Measurements from ENCODE around the gene TRIM52.

TRIM52 gene

GRCh38 chr5:181255836-181256578 lies 4.9 kb downstream of the TRIM52 start:
- Histone ChIP-seq H3K36me3 (ENCODE audit: control insufficient read depth, insufficient read depth, low read length, severe bottlenecking) (peaks cover 30% of the 10 kb centered on the region), H3K9me3 (ENCODE audit: control insufficient read depth, low read length) (no peaks in the 10 kb centered on the region), H3K4me1 (ENCODE audit: control insufficient read depth, insufficient read depth, low read length) (peaks cover 86% of the 10 kb centered on the region), H3K9ac (ENCODE audit: low read length) (peak overlapping the region; percentile 61), H3K4me3 (ENCODE audit: low read length) (peak overlapping the region; percentile 35), H3K27me3 (replicated peaks; ENCODE audit: control insufficient read depth, insufficient read depth, low read length) (no peaks in the 10 kb centered on the region)
- DNase-seq (ENCODE audit: low read depth), result no peak

- Histone ChIP-seq H3K36me3 (ENCODE audit: control insufficient read depth, insufficient read depth, low read length, severe bottlenecking) (peaks cover 30% of the 10 kb centered on the region), H3K27me3 (replicated peaks; ENCODE audit: control insufficient read depth, insufficient read depth, low read length) (no peaks in the 10 kb centered on the region), H3K9ac (ENCODE audit: low read length) (peak overlapping the region; percentile 61), H3K4me3 (ENCODE audit: low read length) (peak overlapping the region; percentile 35), H3K9me3 (ENCODE audit: control insufficient read depth, low read length) (no peaks in the 10 kb centered on the region), H3K4me1 (ENCODE audit: control insufficient read depth, insufficient read depth, low read length) (peaks cover 88% of the 10 kb centered on the region)
- DNase-seq (ENCODE audit: low read depth), result peak; percentile 50
Observed at GRCh38 chr5:181255276-181255675, 5.7 kb downstream of the TRIM52 start.

- Histone ChIP-seq H3K9ac (ENCODE audit: low read length) (peak overlapping the region; percentile 99), H3K36me3 (ENCODE audit: control insufficient read depth, insufficient read depth, low read length, severe bottlenecking) (peaks cover 18% of the 10 kb centered on the region), H3K27me3 (replicated peaks; ENCODE audit: control insufficient read depth, insufficient read depth, low read length) (no peaks in the 10 kb centered on the region), H3K9me3 (ENCODE audit: control insufficient read depth, low read length) (no peaks in the 10 kb centered on the region), H3K4me1 (ENCODE audit: control insufficient read depth, insufficient read depth, low read length) (peaks cover 59% of the 10 kb centered on the region), H3K4me3 (ENCODE audit: low read length) (peak overlapping the region; percentile 98)
- DNase-seq (ENCODE audit: low read depth), result no peak
Observed at GRCh38 chr5:181248277-181248676, 12.7 kb downstream of the TRIM52 start.

- Histone ChIP-seq H3K36me3 (ENCODE audit: control insufficient read depth, insufficient read depth, low read length, severe bottlenecking) (peaks cover 13% of the 10 kb centered on the region), H3K27me3 (replicated peaks; ENCODE audit: control insufficient read depth, insufficient read depth, low read length) (no peaks in the 10 kb centered on the region), H3K9me3 (ENCODE audit: control insufficient read depth, low read length) (no peaks in the 10 kb centered on the region), H3K9ac (ENCODE audit: low read length) (peak overlapping the region; percentile 99), H3K4me1 (ENCODE audit: control insufficient read depth, insufficient read depth, low read length) (peaks cover 52% of the 10 kb centered on the region), H3K4me3 (ENCODE audit: low read length) (peak overlapping the region; percentile 98)
- DNase-seq (ENCODE audit: low read depth), result peak; percentile 97
Observed at GRCh38 chr5:181246276-181247049, 14.5 kb downstream of the TRIM52 start.

- H3K4me1 ChIP-seq (ENCODE audit: control insufficient read depth, insufficient read depth, low read length), result peaks cover 53% of the 10 kb centered on the region
Observed at GRCh38 chr5:181245427-181246275, 15.3 kb downstream of the TRIM52 start.

GRCh38 chr5:181243564-181244343 lies 17.2 kb downstream of the TRIM52 start, which contains the start of gene RACK1:
Gene RACK1 (minus strand): TSS chr5:181243906. CDS start chr5:181243800, 106 bp downstream.
- peak; percentile 94 for DNase-seq (ENCODE audit: low read depth)
- Histone ChIP-seq H3K4me1 (ENCODE audit: control insufficient read depth, insufficient read depth, low read length) (peaks cover 43% of the 10 kb centered on the region), H3K4me3 (ENCODE audit: low read length) (peak within 1 kb of the TSS; percentile 93), H3K9ac (ENCODE audit: low read length) (peak within 1 kb of the TSS; percentile 98), H3K9me3 (ENCODE audit: control insufficient read depth, low read length) (no peaks in the 10 kb centered on the region), H3K27me3 (replicated peaks; ENCODE audit: control insufficient read depth, insufficient read depth, low read length) (no peaks in the 10 kb centered on the region), H3K36me3 (ENCODE audit: control insufficient read depth, insufficient read depth, low read length, severe bottlenecking) (peaks cover 35% of the 10 kb centered on the region)

More at GRCh38 chr5:181245427-181246275, 15.3 kb downstream of the TRIM52 start:
- H3K27me3 ChIP-seq (replicated peaks; ENCODE audit: control insufficient read depth, insufficient read depth, low read length), result no peaks in the 10 kb centered on the region
- H3K9ac ChIP-seq (ENCODE audit: low read length), result peak overlapping the region; percentile 99
- DNase-seq (ENCODE audit: low read depth), result no peak
- peak overlapping the region; percentile 98 for H3K4me3 ChIP-seq (ENCODE audit: low read length)
- no peaks in the 10 kb centered on the region for H3K9me3 ChIP-seq (ENCODE audit: control insufficient read depth, low read length)
- H3K36me3 ChIP-seq (ENCODE audit: control insufficient read depth, insufficient read depth, low read length, severe bottlenecking), result peaks cover 19% of the 10 kb centered on the region

GRCh38 chr5:181243018-181243563 lies 17.9 kb downstream of the TRIM52 start:
- Histone ChIP-seq H3K4me1 (ENCODE audit: control insufficient read depth, insufficient read depth, low read length) (peaks cover 37% of the 10 kb centered on the region), H3K9me3 (ENCODE audit: control insufficient read depth, low read length) (no peaks in the 10 kb centered on the region), H3K4me3 (ENCODE audit: low read length) (peak overlapping the region; percentile 93), H3K27me3 (replicated peaks; ENCODE audit: control insufficient read depth, insufficient read depth, low read length) (no peaks in the 10 kb centered on the region), H3K9ac (ENCODE audit: low read length) (peak overlapping the region; percentile 98), H3K36me3 (ENCODE audit: control insufficient read depth, insufficient read depth, low read length, severe bottlenecking) (peaks cover 41% of the 10 kb centered on the region)
- DNase-seq (ENCODE audit: low read depth), result peak; percentile 58

GRCh38 chr5:181242031-181242451 lies 18.9 kb downstream of the TRIM52 start:
- no peak for DNase-seq (ENCODE audit: low read depth)
- no peaks in the 10 kb centered on the region for H3K27me3 ChIP-seq (replicated peaks; ENCODE audit: control insufficient read depth, insufficient read depth, low read length)
- peaks cover 41% of the 10 kb centered on the region for H3K4me1 ChIP-seq (ENCODE audit: control insufficient read depth, insufficient read depth, low read length)
- peak overlapping the region; percentile 93 for H3K4me3 ChIP-seq (ENCODE audit: low read length)
- peaks cover 52% of the 10 kb centered on the region for H3K36me3 ChIP-seq (ENCODE audit: control insufficient read depth, insufficient read depth, low read length, severe bottlenecking)
- H3K9ac ChIP-seq (ENCODE audit: low read length), result peak overlapping the region; percentile 98
- no peaks in the 10 kb centered on the region for H3K9me3 ChIP-seq (ENCODE audit: control insufficient read depth, low read length)

DNA sequence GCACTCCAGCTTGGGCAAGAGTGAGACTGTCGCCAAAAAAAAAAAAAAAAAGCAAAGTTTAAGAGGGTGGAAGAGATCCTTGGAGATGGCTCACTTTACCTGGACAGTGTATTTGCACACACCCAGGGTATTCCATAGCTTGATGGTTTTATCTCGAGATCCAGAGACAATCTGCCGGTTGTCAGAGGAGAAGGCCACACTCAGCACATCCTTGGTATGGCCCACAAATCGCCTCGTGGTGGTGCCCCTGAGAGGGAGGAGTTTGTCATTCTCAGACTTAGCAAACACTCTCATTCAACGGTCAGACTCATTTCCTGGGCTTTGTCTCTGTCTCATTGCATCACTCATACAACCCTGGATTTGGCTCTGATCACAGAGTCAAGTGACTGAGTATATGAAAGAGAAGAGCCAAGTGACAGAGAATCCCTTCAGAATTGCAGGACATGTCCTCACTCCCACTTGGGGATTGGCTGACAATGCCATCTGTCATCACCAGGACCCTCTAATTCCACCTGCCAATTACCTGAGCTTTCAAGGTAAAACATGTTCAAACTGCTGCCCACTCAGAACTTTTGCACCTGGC lies 19.5 kb downstream of the TRIM52 start:
- no peaks in the 10 kb centered on the region for H3K27me3 ChIP-seq (replicated peaks; ENCODE audit: control insufficient read depth, insufficient read depth, low read length)
- H3K4me3 ChIP-seq (ENCODE audit: low read length), result peak overlapping the region; percentile 93
- peak overlapping the region; percentile 98 for H3K9ac ChIP-seq (ENCODE audit: low read length)
- H3K4me1 ChIP-seq (ENCODE audit: control insufficient read depth, insufficient read depth, low read length), result peaks cover 44% of the 10 kb centered on the region
- H3K9me3 ChIP-seq (ENCODE audit: control insufficient read depth, low read length), result no peaks in the 10 kb centered on the region
- peaks cover 57% of the 10 kb centered on the region for H3K36me3 ChIP-seq (ENCODE audit: control insufficient read depth, insufficient read depth, low read length, severe bottlenecking)
- peak; percentile 69 for DNase-seq (ENCODE audit: low read depth)
